Neuronal stem cell (in vitro differentiated cells): ENCODE measurements around the gene PCDHGA9.
"Not testable (repeated sequence)": the region's sequence is repeated elsewhere in the genome, so short reads cannot be mapped to it uniquely, and the experiment has no call there.

Experiments
- DNase-seq: peaks from one replicate; pipeline ENCODE4 v3.0.0-alpha.2; 2013; ENCODE audit warnings: low spot score
- H2AFZ ChIP-seq: one replicate; pipeline ENCODE4 v1.6.1; 2013; ENCODE audit warnings: mild to moderate bottlenecking, low read length, inconsistent platforms
- H2AK5ac ChIP-seq: 2 replicates; pipeline ENCODE4 v1.6.1; 2013; ENCODE audit warnings: low read depth, mild to moderate bottlenecking, inconsistent platforms, low read length, moderate library complexity, mixed read lengths
- H2BK120ac ChIP-seq: 2 replicates; pipeline ENCODE4 v1.6.1; 2013; ENCODE audit warnings: low read depth, mild to moderate bottlenecking, inconsistent platforms, low read length, moderate library complexity, mixed read lengths
- H2BK12ac ChIP-seq: one replicate; pipeline ENCODE4 v1.6.1; 2013; ENCODE audit warnings: low read length, inconsistent platforms
- H2BK15ac ChIP-seq: 2 replicates; pipeline ENCODE4 v1.6.1; 2013; ENCODE audit warnings: mild to moderate bottlenecking, low read length, inconsistent platforms, mixed read lengths
- H2BK5ac ChIP-seq: one replicate; pipeline ENCODE4 v1.6.1; 2013; ENCODE audit warnings: inconsistent platforms, mild to moderate bottlenecking, low read length, moderate library complexity
- H3K14ac ChIP-seq: one replicate; pipeline ENCODE4 v1.6.1; 2013; ENCODE audit warnings: low read length, inconsistent platforms
- H3K18ac ChIP-seq: 2 replicates; pipeline ENCODE4 v1.6.1; 2013; ENCODE audit warnings: low read length, inconsistent platforms
- H3K23ac ChIP-seq: 2 replicates; pipeline ENCODE4 v1.6.1; 2013; ENCODE audit warnings: low read depth, mild to moderate bottlenecking, mixed read lengths, low read length, inconsistent platforms; ENCODE audit not compliant: poor library complexity
- H3K27ac ChIP-seq: replicated peaks from 3 replicates; pipeline ENCODE4 v1.5.1; 2013; ENCODE audit warnings: low read length, inconsistent platforms
- H3K27me3 ChIP-seq, 3 experiments: 2 replicates each; pipeline ENCODE4 v1.6.1; 2013; ENCODE audit warnings: low read length in 3 of 3, mild to moderate bottlenecking in 2 of 3, inconsistent platforms in 1 of 3, low read depth in 1 of 3, mixed read lengths in 1 of 3, moderate library complexity in 1 of 3; ENCODE audit not compliant: control insufficient read depth in 3 of 3, insufficient read depth in 3 of 3
- H3K36me3 ChIP-seq, 2 donors: replicated peaks in 1 of 2; 2 replicates each; pipeline ENCODE4 v1.6.1; 2013; ENCODE audit warnings: low read length in 2 of 2; ENCODE audit not compliant: control insufficient read depth in 2 of 2, insufficient read depth in 2 of 2
- H3K4ac ChIP-seq: 2 replicates; pipeline ENCODE4 v1.6.1; 2013; ENCODE audit warnings: inconsistent platforms, mild to moderate bottlenecking, low read length, moderate library complexity
- H3K4me1 ChIP-seq, 2 donors: 1 replicate in 1 of 2; 2 replicates in 1 of 2; pipeline ENCODE4 v1.6.1; 2013; ENCODE audit warnings: low read length in 2 of 2, low read depth in 1 of 2; ENCODE audit not compliant: control insufficient read depth in 2 of 2, insufficient read depth in 1 of 2
- H3K4me2 ChIP-seq: one replicate; pipeline ENCODE4 v1.6.1; 2013; ENCODE audit warnings: mild to moderate bottlenecking, low read length, inconsistent platforms; ENCODE audit not compliant: insufficient read depth, poor library complexity, severe bottlenecking
- H3K4me3 ChIP-seq, 2 donors: 2 replicates each; pipeline ENCODE4 v1.5.1; 2013; ENCODE audit warnings: low read length in 2 of 2, mild to moderate bottlenecking in 2 of 2, inconsistent platforms in 1 of 2, moderate library complexity in 1 of 2
- H3K79me1 ChIP-seq: one replicate; pipeline ENCODE4 v1.6.1; 2013; ENCODE audit warnings: low read depth, mild to moderate bottlenecking, inconsistent platforms, low read length, moderate library complexity
- H3K9ac ChIP-seq: one replicate; pipeline ENCODE4 v1.6.1; 2013; ENCODE audit warnings: mild to moderate bottlenecking, low read depth, low read length, inconsistent platforms; ENCODE audit not compliant: poor library complexity
- H3K9me3 ChIP-seq, 2 donors: replicated peaks in 1 of 2; 2 replicates each; pipeline versions ENCODE3 to v1.6.1; 2013; ENCODE audit warnings: low read length in 2 of 2, mild to moderate bottlenecking in 2 of 2, inconsistent platforms in 1 of 2, low read depth in 1 of 2, mixed read lengths in 1 of 2, moderate library complexity in 1 of 2; ENCODE audit not compliant: control insufficient read depth in 2 of 2, insufficient read depth in 1 of 2
- H4K8ac ChIP-seq: one replicate; pipeline ENCODE4 v1.6.1; 2013; ENCODE audit warnings: low read depth, mild to moderate bottlenecking, inconsistent platforms, low read length, moderate library complexity
- H4K91ac ChIP-seq: one replicate; pipeline ENCODE4 v1.6.1; 2013; ENCODE audit warnings: low read length, low read depth, mild to moderate bottlenecking, inconsistent platforms; ENCODE audit not compliant: poor library complexity
- WGBS, 2 donors: extraction: QIAGEN DNeasy Blood & Tissue Kit; methylation state at CpG; one replicate each; pipeline ENCODE4 v1.1.7; 2013; ENCODE audit warnings: missing lambda C conversion rate in 2 of 2, mixed read lengths in 1 of 2; ENCODE audit not compliant: insufficient read length in 2 of 2, insufficient replicate concordance in 1 of 2; ENCODE audit errors: extremely low coverage in 2 of 2; 5-methylcytosine and 5-hydroxymethylcytosine counted together

The PCDHGA9 gene

GRCh38 chr5:141430332-141431113 lies 27.9 kb downstream of the PCDHGA9 start, which contains the start of gene PCDHGA12:
Gene PCDHGA12 (plus strand): TSS chr5:141430507. CDS start chr5:141430760, 253 bp downstream.
- Histone ChIP-seq H3K9me3 (peaks cover 53 to 74% of the 10 kb centered on the region in 2 donors), H3K4me3 (peak within 1 kb of the TSS in 1 of 2 donors; percentile 11)

GRCh38 chr5:141431286-141431685 lies 28.7 kb downstream of the PCDHGA9 start:
- H2BK15ac ChIP-seq: no peak overlapping the region
- H3K4ac ChIP-seq: no peak overlapping the region
- H2AK5ac ChIP-seq: no peak overlapping the region
- no peak overlapping the region for H2AFZ ChIP-seq
- no peak overlapping the region for H4K91ac ChIP-seq
- no peak overlapping the region for H4K8ac ChIP-seq
- no peak overlapping the region for H3K9ac ChIP-seq
- H2BK120ac ChIP-seq: no peak overlapping the region
- H3K4me1 ChIP-seq: no peaks in the 10 kb centered on the region
- H2BK5ac ChIP-seq: no peak overlapping the region
- no peak overlapping the region for H3K27ac ChIP-seq
- peaks cover 48 to 70% of the 10 kb centered on the region in 2 donors for H3K9me3 ChIP-seq
- H3K36me3 ChIP-seq: peaks cover 27 to 42% of the 10 kb centered on the region in 2 donors
- peaks cover 12% of the 10 kb centered on the region for H3K79me1 ChIP-seq
- no peak overlapping the region for H3K18ac ChIP-seq
- peak overlapping the region; percentile 55 for H3K23ac ChIP-seq
- no peaks in the 10 kb centered on the region for H3K27me3 ChIP-seq
- H2BK12ac ChIP-seq: no peak overlapping the region
- H3K14ac ChIP-seq: no peak overlapping the region
- no peak overlapping the region for H3K4me2 ChIP-seq
- peak overlapping the region in 1 of 2 donors; percentile 11 for H3K4me3 ChIP-seq
- DNase-seq: no peak
- WGBS, 2 donors: no CpG with 5 or more reads among the region's 37 CpGs

More at GRCh38 chr5:141430332-141431113, 27.9 kb downstream of the PCDHGA9 start, which contains the start of gene PCDHGA12:
- Histone ChIP-seq H4K91ac (no peak within 1 kb of the TSS), H3K27me3 (no peaks in the 10 kb centered on the region), H3K79me1 (peaks cover 12% of the 10 kb centered on the region), H2AK5ac (no peak within 1 kb of the TSS), H3K4me1 (no peaks in the 10 kb centered on the region), H3K23ac (peak within 1 kb of the TSS; percentile 55), H2BK120ac (no peak within 1 kb of the TSS), H3K9ac (no peak within 1 kb of the TSS), H4K8ac (no peak within 1 kb of the TSS), H3K4ac (no peak within 1 kb of the TSS), H3K14ac (no peak within 1 kb of the TSS), H3K4me2 (no peak within 1 kb of the TSS), H3K27ac (no peak within 1 kb of the TSS), H3K36me3 (peaks cover 29 to 50% of the 10 kb centered on the region in 2 donors), H2BK5ac (no peak within 1 kb of the TSS), H2AFZ (no peak within 1 kb of the TSS), H3K18ac (no peak within 1 kb of the TSS), H2BK12ac (no peak within 1 kb of the TSS), H2BK15ac (no peak within 1 kb of the TSS)
- DNase-seq: no peak
- WGBS, 2 donors: no CpG with 5 or more reads among the region's 33 CpGs

DNA sequence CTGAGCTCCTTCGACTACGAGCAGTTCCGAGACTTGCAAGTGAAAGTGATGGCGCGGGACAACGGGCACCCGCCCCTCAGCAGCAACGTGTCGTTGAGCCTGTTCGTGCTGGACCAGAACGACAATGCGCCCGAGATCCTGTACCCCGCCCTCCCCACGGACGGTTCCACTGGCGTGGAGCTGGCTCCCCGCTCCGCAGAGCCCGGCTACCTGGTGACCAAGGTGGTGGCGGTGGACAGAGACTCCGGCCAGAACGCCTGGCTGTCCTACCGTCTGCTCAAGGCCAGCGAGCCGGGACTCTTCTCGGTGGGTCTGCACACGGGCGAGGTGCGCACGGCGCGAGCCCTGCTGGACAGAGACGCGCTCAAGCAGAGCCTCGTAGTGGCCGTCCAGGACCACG lies 29.7 kb downstream of the PCDHGA9 start:
- not testable (repeated sequence) for DNase-seq, H2AFZ ChIP-seq, H2BK120ac ChIP-seq, H2AK5ac ChIP-seq, H2BK5ac ChIP-seq, H3K4me1 ChIP-seq, H4K91ac ChIP-seq, H3K18ac ChIP-seq, H3K27me3 ChIP-seq, H4K8ac ChIP-seq, H3K4me3 ChIP-seq, H3K9ac ChIP-seq, H2BK15ac ChIP-seq, H3K4ac ChIP-seq, H3K23ac ChIP-seq, H3K27ac ChIP-seq, H2BK12ac ChIP-seq, H3K4me2 ChIP-seq, H3K14ac ChIP-seq
- Histone ChIP-seq H3K79me1 (peaks cover 12% of the 10 kb centered on the region), H3K36me3 (peaks cover 21 to 36% of the 10 kb centered on the region in 2 donors), H3K9me3 (peaks cover 37 to 67% of the 10 kb centered on the region in 2 donors)
- WGBS, 2 donors: no CpG with 5 or more reads among the region's 38 CpGs

DNA sequence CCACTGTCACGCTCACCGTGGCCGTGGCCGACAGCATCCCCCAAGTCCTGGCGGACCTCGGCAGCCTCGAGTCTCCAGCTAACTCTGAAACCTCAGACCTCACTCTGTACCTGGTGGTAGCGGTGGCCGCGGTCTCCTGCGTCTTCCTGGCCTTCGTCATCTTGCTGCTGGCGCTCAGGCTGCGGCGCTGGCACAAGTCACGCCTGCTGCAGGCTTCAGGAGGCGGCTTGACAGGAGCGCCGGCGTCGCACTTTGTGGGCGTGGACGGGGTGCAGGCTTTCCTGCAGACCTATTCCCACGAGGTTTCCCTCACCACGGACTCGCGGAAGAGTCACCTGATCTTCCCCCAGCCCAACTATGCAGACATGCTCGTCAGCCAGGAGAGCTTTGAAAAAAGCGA lies 30.1 kb downstream of the PCDHGA9 start:
- H3K4me2 ChIP-seq: not testable (repeated sequence)

More for the DNA sequence above, 30.1 kb downstream of the PCDHGA9 start:
- not testable (repeated sequence) for H2BK120ac ChIP-seq, H4K8ac ChIP-seq, H3K9ac ChIP-seq, H4K91ac ChIP-seq, H2BK15ac ChIP-seq, DNase-seq, H3K4me1 ChIP-seq, H3K23ac ChIP-seq, H2AK5ac ChIP-seq, H2BK5ac ChIP-seq, H3K18ac ChIP-seq, H2AFZ ChIP-seq, H2BK12ac ChIP-seq, H3K27ac ChIP-seq, H3K27me3 ChIP-seq, H3K4ac ChIP-seq, H3K14ac ChIP-seq, H3K4me3 ChIP-seq
- peaks cover 17 to 31% of the 10 kb centered on the region in 2 donors for H3K36me3 ChIP-seq
- WGBS, 2 donors: no CpG with 5 or more reads among the region's 29 CpGs
- H3K79me1 ChIP-seq: peaks cover 10% of the 10 kb centered on the region
- H3K9me3 ChIP-seq: peaks cover 33 to 63% of the 10 kb centered on the region in 2 donors
